CD4-positive, alpha-beta T cell treated with Interleukin-2 at 100 ng/mL for 4 hours (primary cell): Measurements from ENCODE around the gene CNGA2.

Source experiments
- DNase-seq: peaks from one replicate; pipeline ENCODE4 v3.0.0-alpha.2; 2020; ENCODE audit warnings: low spot score

The CNGA2 gene

DNA sequence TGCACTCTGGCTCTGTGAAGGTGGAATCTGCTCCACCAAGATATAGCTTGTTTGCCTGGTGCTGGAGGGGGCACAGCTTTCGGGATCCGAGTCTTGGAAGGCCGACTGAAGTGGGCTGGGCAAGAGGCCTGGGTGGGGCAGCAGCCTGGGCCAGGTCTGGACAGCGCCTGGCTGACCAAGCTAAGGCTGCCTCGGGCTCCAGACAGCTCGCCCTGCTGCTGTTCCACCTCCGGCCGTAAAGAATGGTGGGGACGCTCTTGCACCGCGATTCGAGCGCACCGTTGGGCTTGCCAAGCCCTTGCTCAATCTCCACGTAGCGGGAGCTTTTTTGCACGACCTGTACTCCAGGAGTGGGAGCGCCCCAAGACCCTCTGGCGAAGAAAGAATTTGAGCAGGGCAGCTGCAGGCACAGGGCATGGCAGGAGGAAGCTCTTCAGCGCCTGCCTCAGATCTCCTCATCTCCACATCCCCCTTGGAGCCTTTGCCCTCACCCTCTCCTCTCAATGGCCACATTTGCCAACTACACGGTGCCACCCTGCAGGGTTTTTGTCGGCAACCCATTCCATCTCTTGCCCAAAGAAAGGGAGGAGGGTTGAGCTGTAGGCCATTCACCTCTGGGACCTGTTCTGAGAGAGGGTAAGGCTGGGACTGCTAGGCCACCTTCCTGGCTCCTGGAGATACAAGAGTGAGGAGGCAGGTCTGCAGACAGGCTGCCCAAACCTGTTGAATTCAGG is 18.9 kb downstream of the CNGA2 start:
- no peak for DNase-seq

DNA sequence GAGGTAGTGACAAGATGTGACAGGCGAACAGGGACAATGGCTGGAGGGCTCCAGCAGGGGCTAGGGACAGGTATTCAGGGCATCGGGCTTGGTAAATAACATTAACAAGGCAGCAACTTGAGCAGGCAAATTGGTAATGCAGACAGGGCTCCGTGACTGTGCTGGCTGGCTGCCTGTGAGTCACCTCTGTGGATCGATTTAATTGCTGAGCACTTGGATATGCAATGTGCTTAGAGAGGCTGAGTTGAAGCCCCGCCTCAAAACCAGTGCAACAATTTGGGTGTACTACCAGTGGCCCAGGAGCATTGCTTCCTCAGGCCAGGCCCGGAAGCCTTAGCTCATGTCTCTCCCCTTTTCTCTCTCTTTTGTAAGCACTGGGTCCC is 19.5 kb downstream of the CNGA2 start:
- no peak for DNase-seq

DNA sequence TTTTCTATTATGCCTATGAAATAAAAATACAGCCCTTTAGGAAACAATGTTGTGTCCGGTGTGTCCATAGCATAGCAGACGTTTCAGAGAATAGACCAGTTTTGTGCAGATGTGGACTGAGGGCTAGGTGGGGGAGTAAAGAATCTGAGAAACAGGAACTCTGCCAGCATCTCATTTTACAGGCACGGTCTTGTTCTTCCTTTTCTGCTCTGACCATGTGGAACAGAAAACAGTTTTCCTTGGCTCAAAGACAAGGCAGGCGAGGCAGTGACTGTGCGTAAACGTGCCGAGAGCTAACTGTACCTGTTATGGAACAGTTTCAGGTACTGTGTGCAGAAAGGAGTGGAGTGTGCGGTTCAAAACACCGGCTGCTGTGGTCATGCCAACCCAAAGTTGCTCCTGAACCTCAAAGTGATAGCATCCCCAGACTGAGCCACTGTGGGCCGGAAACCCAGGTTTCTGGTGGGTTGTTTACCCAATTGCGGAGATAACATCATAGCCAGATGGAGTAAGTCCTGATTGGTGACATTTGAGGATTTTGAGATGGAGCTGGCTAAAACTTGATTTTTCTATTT is 20.2 kb downstream of the CNGA2 start:
- DNase-seq, result no peak

DNA sequence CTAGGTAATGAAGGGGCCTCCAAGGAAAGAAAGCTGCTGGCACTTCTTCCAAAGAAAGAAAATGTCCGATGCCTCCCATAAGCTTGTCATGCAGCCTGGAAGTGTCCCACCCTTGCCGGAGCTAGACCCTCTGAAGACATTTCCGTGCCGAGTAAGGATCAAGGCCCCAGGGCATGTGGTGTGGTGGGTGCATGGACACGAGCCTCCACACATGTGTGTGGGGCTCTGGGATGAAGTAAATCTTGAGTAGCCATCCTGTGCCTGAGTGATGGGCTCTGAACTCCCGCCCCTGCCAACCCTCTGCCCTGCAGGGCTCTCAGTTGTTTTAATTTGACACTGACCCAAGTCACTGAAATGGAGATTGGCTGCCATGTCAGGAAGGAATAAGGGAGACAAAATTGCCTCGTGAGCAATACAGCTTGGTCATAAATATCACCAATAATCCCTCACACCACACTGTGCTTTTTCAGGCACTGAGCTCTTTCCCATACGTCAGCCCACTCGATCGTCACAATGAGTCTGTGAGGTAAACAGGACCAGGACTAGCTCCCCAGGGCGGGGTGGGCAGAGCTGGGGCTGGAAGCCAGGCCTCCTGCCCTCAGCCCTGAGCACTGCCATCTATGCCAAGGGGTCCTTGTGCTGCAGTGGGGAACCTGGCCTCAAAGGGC is 24.6 kb downstream of the CNGA2 start:
- no peak for DNase-seq

DNA sequence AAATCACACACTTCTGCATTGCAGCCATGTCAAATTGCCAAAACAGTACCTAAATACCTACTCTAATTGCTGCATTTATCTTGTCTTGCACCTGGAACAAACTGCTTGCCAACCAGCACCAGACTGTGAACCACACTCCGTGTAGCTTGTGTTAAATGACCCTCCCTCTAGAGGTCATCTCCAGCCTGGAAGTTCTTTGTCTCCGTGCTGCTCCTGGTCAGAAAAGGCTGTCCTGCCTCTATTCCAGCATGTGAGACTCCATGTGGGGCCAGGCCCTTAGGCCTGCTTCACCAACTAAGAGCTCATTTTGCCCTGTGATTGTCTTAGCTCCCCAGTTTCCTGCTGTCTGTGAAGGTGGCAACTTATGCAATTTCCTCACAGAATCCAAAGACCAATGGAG is 28.3 kb downstream of the CNGA2 start:
- no peak for DNase-seq

DNA sequence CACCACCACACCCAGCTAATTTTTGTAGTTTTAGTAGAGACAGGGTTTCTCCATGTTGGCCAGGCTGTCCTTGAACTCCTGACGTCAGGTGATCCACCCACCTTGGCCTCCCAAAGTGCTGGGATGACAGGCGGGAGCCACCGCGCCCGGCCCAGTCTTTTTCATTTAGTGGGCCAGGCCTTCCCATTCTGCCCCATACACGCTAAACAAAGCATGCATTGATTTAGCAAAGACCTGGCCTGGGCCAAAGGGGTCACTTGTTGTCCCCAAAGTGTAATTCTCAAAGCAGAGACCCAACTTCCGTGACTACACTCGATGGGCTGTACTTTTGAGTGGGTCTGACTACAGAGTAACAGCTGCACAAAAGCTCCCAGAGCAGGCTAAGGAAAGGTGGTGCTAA is 29.2 kb downstream of the CNGA2 start:
- no peak for DNase-seq

DNA sequence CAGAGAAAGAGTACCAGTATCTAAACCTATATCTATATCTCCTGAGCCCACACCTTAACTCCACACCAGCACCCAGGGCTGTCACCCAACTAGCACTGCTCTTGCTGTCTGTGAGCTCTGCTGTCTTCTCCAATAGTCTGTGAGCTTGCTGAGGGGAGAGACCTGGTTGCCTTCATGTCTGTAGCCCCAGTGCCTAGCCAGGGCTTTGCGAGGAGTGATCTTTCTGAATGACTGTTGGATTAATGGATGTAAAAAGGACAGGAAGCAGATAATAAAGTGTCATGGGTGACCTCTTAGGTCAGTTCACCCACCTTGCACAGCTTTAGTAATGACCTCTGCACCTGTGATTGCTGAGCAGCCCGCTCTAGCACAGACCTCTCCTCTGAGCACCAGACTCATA is 30.5 kb downstream of the CNGA2 start:
- DNase-seq, result no peak

DNA sequence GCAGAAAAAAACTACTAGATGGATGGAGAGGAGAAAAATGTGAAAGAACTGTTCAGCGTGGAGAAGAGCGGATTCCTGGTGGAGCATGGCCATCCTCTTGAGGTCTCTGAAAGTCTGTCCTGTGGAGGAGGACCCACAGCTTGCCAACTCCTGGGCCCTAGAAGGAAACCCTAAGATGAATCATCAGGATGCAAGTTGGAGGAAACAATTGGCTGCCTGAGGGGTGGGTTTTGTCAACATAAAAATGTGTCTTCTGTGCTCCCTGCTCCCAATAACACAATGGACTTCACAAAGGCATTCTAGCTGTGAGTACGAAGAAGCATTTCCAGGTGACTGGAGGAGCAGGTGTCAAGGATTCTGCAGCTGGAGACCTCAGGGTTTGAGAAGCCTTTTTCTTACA is 37.2 kb downstream of the CNGA2 start:
- DNase-seq, result no peak

DNA sequence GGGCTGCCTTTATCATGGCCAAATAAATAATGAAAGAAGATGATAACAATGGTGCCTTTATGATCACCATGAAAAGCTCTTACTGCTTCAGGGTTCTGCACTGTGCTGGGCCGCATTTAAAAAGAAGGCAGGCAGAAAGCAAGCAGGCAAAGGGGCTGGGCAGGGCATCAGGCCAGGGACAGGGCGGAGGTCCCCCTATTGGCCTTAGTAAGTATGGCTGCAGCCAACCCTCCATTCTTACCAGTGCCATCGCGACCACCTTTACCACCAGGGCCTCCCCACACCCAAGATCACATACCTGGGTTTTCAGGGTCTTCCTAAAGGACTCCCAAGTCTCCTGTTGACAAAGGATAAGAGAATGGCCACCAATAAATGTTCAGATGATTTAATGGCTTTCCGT is 38.9 kb downstream of the CNGA2 start:
- no peak for DNase-seq

DNA sequence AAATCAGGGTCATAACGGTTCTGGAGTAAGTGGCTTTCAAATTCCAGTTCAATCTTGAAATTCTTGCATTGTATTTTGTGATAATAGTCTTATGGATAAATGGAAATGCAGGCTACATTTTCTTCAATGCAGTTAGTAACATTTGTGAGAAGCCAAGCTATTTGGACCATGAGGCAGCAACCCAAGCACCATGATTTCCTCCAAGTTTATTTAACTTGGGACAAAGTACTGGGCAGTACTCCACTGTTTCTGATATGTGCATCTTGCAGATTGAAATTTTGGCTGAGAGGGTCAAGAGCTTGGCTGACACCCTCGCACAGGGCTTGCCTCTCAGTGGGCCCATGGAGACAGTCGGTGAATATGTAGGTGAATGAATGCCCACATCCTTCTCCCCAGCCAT is 39.9 kb downstream of the CNGA2 start:
- DNase-seq, result no peak

DNA sequence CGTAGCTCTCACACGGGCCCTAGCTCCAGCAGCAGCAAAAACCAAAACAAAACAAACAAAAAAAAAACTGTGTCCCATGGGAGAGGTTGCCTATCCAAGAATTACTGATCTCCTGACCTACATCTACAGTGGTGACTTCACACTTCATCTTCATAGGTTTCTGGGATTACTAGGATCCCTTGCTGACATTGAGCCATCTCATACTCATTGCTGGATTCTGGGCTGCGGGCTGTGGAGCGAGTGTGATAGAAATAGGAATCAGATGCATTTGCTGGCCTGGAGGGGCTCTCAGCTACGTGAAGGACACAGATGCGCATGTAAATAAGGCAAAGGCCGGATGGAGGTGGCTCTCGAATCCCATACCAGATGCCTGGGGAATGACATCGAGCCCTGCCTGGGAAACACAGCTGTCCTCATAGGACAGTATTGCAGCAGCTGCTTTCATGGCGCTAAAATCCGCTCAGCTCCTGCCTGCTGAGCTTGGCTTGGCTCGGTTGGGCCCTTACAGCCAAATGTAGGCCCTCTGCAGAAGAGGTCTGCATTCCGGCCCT is 41.7 kb downstream of the CNGA2 start:
- DNase-seq, result no peak

DNA sequence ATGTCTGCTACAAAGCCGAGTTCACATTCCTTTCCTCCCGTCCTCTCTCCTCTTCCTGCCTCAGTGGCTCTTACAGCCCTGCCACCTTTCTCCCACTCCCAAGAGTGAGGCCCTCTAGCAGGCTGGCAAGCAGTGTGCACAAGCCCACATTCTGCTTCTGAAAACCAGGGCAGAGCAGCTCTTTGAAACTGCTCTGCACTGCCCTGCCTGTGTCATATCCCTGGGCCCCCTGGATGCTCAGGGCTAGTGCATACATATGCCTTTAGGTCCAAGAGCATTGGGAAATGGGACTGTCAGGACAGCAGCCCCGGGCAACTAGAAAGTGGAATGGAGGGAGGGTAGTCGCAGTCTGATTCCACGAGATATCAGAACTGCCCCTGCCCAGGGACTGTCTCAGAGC is 42.4 kb downstream of the CNGA2 start:
- DNase-seq, result no peak

DNA sequence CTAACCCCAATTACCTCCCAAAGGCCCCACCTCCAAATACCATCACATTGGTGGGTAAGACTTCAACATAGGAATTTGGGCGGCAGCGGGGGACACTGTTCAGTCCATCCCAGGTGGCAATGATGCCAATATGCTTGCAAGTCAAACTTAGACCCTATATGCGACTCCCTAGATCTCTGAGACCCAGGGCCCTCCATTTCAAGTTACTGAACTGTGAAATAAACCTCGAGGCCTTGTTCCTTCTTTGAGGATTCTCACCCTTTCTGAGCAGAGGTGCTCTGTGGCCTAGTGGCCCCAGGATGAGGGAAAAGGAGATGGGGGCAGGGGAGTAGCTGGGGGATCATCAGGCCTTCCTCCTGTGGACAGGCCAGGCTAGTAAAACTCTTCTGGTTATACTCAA is 44.7 kb downstream of the CNGA2 start:
- DNase-seq, result no peak

DNA sequence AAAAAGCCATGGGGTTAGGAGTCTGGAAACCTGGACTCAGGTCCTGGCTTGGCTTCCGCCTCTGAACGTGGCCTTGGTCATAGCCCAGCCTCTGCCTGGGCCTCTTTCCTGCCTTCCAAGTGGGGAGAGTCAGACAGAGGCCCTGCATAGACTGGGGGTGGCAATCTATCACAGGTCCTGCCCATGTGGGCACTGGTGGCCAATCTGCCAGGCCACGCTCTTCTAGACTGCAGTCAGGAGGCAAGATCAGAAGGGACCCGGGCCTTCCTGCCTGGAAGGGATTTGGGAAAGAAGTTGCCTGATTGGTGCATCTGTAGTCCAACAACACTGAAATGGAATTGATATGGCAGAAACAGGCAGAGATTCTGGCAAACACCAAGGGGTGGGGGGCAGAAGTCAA is 46.1 kb downstream of the CNGA2 start:
- DNase-seq, result no peak

DNA sequence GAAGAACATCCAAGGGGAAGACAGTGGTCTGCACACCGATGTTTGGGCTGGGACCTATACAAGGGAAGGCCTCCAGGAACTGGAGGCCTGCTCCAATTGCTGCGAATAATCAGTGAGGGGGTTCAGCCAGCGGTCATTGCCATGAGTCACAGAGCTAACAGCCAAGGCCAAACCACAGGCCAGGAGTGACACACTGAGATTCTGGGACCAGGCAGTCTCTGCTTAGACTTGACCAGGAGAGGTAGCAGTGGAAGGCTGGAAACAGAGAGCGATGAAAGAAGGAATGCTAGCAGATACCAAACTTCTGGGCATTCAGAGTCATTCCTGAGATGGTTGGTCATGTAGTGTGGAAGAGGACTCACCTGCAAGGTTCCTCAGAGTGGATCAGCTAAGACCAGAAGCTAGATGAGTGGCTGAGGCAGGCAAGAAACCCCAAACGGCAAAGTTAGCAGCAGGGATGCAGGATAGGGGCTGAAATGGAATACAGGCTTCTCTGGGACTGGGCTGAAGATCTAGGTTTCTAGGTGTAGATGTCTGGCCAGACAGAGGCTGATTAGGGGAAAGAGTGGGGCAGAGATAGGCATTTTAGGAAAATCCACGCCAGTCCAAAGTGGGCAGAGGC is 54.7 kb downstream of the CNGA2 start:
- DNase-seq, result no peak

DNA sequence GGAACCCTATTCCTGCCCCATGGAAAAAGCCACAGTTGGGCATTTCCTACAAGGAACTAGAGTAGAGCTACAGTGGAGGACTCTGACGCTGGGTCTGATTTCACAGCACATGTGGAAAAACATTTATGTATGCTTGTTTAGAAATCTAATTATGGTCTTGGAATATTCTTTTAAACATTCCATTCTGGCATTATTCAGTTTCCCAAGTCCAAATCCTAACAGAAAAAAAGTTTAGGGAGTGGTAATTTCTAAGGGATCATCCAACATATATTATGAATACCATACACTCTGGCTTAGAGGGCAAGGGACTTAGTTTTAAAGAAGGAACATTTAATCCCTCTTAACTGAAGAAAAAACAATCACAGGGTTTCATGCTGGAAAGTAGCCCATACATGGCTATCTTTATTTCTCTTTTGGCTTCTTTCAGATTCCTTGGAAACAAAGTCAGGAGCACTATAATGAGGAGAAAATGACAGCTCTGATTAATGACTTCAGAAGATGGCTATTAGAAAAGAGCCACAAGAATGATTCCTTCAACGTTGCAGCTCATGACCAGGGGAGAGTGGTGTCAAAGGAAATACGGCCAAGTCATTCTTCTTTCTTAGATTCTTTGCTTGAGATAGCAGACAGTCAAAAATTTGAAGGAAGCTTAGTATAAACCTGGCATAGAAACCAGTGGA is 56.1 kb downstream of the CNGA2 start:
- no peak for DNase-seq

DNA sequence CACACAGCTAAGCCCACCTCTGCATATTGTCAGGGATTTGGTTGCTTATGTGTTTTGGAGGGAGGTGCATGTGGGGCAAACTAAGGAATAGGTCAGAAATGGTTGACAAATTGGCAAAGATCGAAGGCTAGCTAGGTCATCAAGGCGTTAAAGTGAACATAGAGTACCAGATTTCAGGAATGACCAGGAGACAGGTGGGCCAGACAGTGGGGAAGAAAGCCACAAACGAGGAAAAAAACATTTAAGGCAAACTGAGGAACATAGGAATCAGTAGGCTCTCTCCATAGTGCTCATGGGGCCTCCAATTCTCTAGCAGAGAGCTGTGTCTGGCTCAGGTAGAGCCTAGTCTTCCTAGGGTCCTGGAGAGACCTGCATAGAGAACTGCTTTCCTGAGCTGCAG is 57.4 kb downstream of the CNGA2 start:
- no peak for DNase-seq

DNA sequence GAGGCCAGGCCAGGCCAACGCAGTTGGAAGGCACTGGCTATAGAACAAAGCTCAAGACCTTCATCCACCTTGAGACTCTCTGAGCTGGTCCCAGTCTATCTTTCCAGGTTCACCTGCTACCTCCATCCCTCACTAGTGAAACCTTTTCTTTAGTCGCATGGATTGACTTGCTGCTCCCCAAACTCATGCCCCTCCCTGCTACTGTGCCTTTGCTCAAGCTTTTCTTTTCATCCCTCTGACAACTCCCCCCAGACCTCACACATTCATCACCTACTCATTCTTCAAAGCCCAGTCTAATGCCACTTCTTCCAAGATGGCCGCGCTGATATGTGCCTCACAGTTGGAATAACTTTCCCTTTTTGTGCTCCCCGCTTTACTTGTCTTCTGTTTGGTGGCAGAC is 58.0 kb downstream of the CNGA2 start:
- DNase-seq, result no peak

DNA sequence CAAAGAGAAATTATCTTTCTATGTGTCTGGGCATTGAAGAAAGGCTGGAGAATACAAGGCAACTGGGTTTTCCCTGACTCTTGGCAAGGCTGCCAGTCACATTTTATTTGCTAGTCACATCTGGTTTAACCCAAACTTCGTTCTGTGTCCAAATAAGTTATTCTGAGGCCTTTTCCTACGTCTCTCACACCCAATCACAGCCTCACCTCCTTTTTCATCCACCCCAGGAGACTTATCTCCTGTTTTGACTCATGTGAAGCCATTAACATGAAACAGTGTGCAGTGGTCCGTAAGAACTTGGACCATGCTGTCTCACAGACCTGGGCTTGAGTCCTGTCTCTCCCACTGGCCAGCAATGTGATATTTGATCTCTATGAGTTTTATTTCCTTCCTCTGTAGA is 59.3 kb downstream of the CNGA2 start:
- DNase-seq, result no peak
